T-helper 22 cell (primary cell): ENCODE data around the gene SLC9C2.

ENCODE experiments used
- DNase-seq: peaks from one replicate; pipeline ENCODE4 v3.0.0-alpha.2; 2020; ENCODE audit warnings: low read depth

SLC9C2 gene

DNA sequence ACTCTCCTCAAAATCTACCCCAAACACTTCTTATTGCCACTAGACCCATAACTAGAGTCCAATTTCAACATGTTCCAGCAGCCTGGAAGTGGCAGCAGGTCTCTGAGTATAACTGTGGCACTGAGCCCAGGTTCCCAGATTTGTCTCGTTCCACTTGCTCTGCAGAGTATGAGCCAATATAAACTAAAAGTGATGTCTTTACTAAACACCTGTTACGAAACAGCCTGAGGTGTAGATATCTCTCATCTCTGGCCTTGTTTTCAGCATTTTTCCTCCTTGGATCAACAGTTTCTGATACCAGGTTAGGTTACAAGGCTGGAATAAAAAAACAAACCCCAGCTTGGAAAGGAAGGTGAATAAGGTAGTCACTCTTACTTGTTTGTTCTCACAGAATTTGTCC is 150.9 kb downstream of the SLC9C2 start:
- DNase-seq = no peak
